DND-41 (cell line): ENCODE results near the gene SPOPL.

ENCODE experiments used
- EZH2 ChIP-seq: IDR thresholded peaks from 3 replicates; pipeline ENCODE4 v1.6.1; 2012; ENCODE audit warnings: borderline replicate concordance, low read depth, mild to moderate bottlenecking, moderate library complexity, low read length, inconsistent platforms; ENCODE audit not compliant: severe bottlenecking
- TF ChIP-seq, protein P1 (sequence below): IDR thresholded peaks from 2 replicates; pipeline ENCODE4 v1.5.1; 2012; ENCODE audit warnings: borderline replicate concordance, low read length, moderate library complexity, mild to moderate bottlenecking; ENCODE audit not compliant: poor library complexity, severe bottlenecking; ENCODE audit errors: extremely low read depth

DNA sequence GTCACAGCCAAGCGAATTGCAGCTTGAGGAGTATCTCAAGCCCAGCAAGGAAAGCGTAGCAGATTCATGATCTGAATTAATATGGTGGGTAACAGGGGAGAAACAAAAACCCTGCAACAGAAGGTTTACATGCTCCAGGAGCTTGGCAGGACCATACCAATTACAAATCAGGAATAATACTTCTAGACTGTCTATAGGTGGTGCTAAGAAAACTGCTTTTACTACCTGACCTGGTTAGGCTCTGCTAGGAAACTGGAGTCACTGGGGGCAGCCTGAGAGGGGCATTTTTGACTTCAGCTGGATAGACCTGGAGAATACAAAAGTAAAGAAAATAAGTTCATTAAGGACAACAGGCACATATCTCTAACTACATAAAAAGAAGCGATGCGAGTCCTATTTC, 24.6 kb upstream of the SPOPL start:
- TF ChIP-seq, protein P1, sequence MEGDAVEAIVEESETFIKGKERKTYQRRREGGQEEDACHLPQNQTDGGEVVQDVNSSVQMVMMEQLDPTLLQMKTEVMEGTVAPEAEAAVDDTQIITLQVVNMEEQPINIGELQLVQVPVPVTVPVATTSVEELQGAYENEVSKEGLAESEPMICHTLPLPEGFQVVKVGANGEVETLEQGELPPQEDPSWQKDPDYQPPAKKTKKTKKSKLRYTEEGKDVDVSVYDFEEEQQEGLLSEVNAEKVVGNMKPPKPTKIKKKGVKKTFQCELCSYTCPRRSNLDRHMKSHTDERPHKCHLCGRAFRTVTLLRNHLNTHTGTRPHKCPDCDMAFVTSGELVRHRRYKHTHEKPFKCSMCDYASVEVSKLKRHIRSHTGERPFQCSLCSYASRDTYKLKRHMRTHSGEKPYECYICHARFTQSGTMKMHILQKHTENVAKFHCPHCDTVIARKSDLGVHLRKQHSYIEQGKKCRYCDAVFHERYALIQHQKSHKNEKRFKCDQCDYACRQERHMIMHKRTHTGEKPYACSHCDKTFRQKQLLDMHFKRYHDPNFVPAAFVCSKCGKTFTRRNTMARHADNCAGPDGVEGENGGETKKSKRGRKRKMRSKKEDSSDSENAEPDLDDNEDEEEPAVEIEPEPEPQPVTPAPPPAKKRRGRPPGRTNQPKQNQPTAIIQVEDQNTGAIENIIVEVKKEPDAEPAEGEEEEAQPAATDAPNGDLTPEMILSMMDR: no peak
- TF ChIP-seq EZH2: no peak
